HG02759 (cell line): ENCODE measurements around the gene CDC42EP5.
"Not testable (repeated sequence)": the region's sequence is repeated elsewhere in the genome, so short reads cannot be mapped to it uniquely, and the experiment has no call there.

Experiments used
- ATAC-seq: cut with Tn5 transposase; IDR thresholded peaks from one replicate; pipeline ENCODE4 v1.9.1; 2021; ENCODE audit warnings: mild to moderate bottlenecking, moderate library complexity; ENCODE audit not compliant: unreplicated experiment

Gene CDC42EP5

DNA sequence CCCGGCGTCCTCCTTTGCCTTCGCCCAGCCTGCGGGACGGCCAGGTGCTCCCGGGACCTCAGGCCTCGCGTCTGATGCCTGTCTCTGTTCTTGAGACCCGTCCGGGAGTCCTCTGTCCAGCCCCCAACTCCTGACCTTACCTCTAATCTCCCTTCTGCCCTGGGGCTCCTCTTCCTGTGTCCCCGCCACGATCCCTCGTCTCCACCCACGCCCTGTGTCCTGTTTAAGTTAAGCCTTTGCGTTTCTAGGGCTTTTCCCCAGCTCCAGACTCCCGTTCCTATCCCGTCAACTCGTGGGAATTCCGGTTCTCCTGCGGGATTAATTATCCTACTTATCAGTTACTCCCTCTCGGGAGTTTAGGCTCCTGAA, 23.4 kb downstream of the CDC42EP5 start:
- ATAC-seq: no peak

- ATAC-seq: peak; percentile 90
Measured at GRCh38 chr19:54448774-54449700, 24.1 kb downstream of the CDC42EP5 start, which contains the start of gene LENG8. Gene LENG8 (plus strand): TSS chr19:54449199. CDS start chr19:54451345, 2,146 bp downstream.

- ATAC-seq: peak; percentile 7
Measured at GRCh38 chr19:54448040-54448773, 24.9 kb downstream of the CDC42EP5 start.

DNA sequence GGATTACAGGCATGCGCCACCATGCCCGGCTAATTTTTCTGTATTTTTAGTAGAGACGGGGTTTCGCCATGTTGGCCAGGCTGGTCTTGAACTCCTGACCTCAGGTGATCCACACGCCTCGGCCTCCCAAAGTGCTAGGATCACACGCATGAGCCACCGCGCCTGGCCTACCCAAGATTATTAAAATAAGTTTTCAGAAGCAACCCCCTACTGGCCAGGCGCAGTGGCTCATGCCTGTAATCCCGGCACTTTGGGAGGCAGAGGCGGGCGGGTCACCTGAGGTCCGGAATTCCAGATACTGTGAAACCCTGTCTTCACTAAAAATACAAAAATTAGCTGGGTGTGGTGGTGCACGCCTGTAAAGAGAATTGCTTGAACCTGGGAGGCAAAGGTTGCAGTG, 26.7 kb downstream of the CDC42EP5 start:
- ATAC-seq: not testable (repeated sequence)

DNA sequence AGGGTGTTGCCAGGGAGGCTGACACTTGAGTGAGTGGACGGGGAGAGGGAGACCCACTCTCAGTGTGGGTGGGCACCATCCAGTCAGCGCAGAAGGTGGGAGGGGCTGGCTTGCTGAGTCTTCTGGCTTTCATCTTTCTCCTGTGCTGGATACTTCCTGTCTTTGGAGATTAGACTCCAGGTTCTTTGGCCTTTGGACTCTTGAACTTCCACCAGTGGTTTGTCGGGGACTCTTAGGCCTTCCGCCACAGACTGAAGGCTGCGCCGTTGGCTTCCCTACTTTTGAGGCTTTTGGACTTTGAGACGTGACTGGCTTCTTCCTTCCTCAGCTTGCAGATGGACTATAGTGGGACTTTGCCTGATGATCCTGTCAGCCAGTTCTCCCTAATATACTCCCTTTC, 28.4 kb downstream of the CDC42EP5 start:
- no peak for ATAC-seq

- ATAC-seq: no peak
Measured at GRCh38 chr19:54440641-54441040, 32.5 kb downstream of the CDC42EP5 start.

- ATAC-seq: no peak
Measured at GRCh38 chr19:54439174-54439851, 33.8 kb downstream of the CDC42EP5 start.

DNA sequence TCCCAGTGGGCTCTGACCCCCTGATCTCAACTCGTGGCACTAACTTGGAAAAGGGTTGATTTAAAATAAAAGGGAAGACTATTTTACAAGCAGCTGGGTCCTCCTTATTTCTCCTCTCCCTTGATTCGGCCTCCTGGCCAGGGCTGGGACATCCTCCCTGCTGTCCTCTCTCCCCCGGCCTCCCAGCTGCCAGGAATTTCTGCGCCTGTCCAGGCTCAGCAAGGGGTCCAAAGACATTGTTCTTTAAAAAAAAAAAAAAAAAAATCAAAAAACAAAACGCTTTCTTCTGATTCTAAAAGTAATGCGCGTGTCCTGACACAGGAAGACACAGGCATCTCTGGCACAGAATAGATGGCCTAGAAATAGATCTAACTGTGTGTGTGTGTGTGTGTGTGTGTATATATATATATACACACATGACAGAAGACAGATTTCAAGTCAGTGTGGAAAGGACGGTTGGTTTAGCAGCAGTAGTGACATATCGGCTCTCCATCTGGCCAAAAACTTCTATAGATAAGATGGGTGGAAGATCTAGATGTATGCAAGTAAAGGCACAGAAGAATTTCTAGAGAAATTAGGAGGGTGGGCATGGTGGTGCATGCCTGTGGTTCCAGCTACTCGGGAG, 36.4 kb downstream of the CDC42EP5 start:
- ATAC-seq: no peak

DNA sequence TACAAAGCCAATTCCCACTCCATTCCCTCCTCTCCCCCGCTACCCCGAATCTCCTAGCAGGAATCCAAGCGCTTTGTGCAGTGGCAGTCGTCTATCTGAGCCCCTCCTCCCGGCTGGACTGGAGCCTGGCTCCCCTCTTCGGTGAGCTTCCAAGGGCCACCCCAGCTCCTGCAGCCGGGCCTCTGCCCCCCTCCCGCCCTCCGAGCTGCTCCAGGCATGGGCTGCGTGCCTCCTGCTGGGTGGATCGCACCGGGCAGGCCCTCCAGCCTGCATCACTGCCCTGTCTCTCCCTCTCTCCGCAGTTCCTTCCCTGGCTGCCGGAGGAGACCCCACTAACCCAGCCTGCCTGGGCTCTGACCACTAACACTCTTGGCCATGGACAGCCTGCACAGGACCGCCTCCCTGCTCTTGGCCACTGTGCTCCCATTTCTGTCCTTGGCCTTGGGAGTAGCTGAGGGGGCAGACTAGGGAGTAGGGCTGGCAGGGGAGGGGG, 37.0 kb downstream of the CDC42EP5 start:
- ATAC-seq: no peak

- ATAC-seq: no peak
Measured at GRCh38 chr19:54435551-54436016, 37.5 kb downstream of the CDC42EP5 start.

GRCh38 chr19:54434873-54435214, 38.3 kb downstream of the CDC42EP5 start:
- ATAC-seq: no peak

DNA sequence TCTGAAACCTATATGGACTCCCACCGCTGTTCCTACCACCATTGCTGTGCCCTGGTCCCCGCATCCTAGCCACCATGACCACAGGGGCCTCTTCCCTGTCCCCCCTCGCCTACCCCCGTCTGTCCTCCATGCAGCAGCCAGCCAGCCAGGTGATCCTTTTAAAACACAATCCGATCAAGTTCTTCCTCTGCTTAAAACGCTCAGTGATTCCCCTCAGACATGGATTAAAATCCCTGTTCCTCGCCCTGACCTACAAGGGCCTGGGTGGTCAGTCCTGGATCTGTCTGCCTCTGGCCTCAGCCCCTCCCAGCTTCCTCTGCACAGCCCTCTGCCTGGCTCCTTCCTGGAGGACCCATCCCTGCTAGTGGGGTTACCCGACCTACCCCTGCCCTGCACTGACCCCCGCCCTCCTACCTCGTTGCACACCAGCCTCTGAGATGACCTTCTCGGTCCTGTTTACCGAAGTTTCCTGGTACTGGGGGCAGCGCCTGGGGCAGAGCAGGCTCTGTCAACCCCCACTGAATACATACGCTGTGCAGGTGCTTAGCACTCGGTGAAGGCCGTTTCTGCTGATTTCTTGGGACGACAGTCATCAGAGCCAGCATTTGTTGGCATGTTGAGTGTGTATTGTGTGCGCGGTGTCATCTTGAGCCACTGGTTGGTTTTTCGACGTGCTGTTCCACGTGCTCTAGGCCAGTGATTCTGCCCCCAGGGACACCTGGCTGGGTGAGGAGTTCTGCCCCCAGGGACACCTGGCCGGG, 38.8 kb downstream of the CDC42EP5 start:
- no peak for ATAC-seq

DNA sequence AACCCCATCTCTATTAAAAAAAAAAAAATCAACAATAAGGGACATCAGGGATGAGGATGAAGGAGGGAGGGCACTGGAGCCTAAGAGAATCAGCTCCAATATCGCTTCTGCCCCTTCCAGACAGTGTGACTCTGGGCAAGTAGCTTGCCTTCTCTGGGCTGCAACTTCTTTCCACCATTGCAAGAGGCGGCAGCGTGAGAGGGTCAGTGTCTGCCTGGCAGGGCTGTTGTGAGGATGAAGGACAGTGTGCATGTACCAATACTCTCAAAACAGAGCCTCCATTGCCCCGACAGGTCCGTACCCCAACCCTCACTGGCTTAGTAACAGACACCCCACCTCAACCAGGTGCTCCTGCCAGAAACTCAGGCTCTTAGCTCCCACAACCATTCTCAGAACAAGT, 39.4 kb downstream of the CDC42EP5 start:
- no peak for ATAC-seq

DNA sequence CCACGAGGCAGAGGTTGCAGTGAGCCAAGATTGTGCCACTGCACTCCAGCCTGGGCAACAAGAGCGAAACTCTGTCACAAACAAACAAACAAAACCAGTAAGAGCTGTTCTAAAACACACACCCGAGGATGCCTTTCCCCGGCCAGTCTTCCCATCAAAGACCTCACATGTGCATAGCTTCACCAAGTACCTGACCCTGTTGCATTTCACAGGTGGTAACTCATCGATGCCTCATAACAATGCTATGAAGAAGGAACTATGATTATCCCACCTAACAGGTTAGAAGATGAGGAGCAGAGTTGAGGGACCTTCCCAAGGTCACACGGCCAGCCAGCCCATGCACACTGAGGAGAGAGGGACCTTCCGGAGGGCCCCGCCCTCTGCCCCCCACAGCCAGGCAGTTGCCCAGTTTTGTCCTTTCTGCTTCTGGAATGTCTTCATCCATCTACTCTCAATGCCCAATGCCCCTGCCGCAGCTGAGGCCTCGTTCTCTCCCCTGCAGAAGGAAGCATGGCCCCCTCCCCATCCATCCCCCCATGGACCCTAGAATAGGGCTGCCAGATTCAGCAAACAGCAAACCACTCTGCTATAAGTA, 40.9 kb downstream of the CDC42EP5 start:
- no peak for ATAC-seq

DNA sequence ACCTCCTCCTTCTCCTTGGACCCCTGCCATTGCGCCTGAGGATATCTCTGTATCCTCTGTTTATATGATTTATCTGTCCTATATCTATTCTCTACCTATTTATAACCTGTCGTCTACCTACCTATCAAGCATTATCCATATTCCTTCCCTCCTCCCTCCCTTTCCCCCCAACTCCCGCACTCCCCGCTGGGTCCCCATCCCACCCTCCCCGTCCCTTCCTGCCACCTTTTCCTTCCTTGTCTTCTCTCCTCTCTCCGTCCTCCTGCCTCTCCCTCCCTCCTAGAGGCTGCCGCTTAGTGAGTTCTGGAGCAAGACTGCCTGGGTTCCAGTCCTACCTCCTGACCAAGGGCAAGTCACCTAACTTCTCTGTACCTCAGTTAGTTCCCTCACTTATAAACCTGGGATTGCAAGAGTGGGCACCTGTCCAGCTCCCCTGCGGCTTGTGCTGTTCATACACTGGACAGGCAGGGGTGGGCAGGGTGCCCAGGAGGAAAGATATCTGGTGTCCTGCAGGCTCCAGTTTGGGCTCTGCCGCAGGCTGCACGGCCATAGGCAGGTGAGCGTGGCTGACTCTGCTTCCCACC, 41.7 kb downstream of the CDC42EP5 start:
- no peak for ATAC-seq

DNA sequence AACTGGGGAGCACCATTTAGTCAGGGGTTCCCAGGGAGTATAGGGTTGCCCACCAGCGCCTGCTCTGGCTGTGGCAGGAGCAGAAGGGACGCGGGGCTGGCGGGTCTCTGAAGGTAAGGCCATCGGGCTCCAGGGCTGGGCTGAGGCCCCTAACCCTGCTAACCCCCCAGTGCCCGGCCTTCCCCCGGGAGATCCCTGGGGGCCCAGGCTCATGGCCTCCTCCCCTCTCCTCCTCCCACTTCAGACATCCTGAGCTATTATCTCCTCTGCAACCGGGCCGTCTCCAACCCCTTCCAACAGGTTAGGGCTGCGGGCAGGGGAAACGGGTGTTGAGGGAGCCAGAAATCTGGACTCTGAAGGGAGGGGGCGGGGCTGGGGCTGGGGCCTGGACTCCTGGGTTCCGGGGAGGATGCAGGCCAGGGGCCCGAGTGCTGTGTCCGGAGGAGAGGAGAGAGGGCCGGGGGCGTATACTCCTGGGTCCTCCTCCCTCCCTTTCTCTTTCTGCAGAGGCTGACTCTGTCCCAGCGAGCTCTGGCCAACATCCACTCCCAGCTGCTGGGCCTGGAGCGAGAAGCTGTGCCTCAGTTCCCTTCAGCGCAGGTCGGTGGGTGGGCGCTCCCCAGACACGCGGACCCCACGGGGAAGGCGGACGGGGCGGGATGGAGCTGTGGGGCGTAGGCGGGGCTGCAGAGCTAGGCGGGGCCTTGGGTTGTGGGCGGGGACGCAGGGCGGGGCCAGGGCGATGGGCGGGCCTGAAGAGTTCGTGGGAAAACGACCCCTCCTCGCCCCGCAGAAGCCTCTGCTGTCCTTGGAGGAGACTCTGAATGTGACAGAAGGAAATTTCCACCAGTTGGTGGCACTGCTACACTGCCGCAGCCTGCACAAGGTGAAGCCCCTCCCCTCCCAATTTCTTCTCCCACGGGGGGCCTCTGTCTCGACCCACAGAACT, 42.5 kb downstream of the CDC42EP5 start:
- ATAC-seq: no peak

DNA sequence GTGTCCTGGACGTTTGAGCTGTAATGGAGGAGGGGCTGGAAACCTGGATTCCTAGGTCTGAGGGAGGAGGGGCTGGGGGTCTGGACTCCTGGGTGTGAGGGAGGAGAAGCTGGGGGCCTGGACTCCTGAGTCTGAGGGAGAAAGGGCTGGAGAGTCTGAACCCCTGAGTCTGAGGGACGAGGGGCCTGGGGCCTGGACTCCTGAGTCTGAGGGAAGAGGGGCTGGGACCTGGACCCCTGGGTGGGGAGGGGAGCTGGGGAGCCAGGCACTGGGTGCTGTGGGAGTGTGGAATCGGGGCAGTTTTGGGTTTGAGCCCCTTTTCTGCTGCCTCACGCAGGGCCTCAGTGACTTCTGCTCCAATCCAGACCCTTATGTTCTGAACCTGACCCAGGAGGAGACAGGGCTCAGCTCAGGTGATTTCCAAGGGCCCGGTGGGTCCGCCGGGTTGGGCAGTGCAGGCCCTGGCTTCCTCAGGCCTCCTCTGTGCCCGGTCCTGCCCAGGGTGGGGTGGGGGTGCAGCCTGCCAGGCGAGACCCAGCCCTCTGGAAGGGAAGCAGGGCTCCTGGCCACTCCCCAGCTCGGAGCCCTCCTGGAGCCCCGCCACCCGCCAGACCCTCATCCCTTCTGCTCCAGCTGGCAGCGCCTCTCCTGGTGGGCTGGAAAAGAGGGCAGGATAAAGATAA, 43.4 kb downstream of the CDC42EP5 start:
- no peak for ATAC-seq

GRCh38 chr19:54429176-54429495, 44.0 kb downstream of the CDC42EP5 start:
- ATAC-seq: no peak
